Ovary (tissue), 10 donors: ENCODE results near the gene NATD1. TPM values are rescaled to one million over a fixed set of nuclear protein-coding genes. Genes with fewer than 3 reads are reported as not detected.

Source experiments
- DNase-seq, 5 donors: peaks; one replicate each; pipeline ENCODE4 v3.0.0-alpha.2; 2019 to 2020
- H3K27ac ChIP-seq, 2 donors: fragments of 200-600 bp; one replicate each; pipeline versions ENCODE4 v1.5.1 to v1.8.0; 2019 to 2022
- H3K27me3 ChIP-seq: fragments of 200-600 bp; one replicate; pipeline ENCODE4 v1.8.0; 2022
- H3K36me3 ChIP-seq: fragments of 200-600 bp; sonication (generic); one replicate; pipeline ENCODE4 v1.5.1; 2019
- H3K4me1 ChIP-seq: one replicate; pipeline ENCODE4 v1.8.1; 2013; ENCODE audit warnings: mild to moderate bottlenecking, moderate library complexity; ENCODE audit not compliant: insufficient read depth
- H3K4me3 ChIP-seq: fragments of 200-600 bp; sonication (generic); one replicate; pipeline ENCODE4 v1.5.1; 2017
- H3K9me3 ChIP-seq, 2 donors: fragments of 200-600 bp in 1 of 2; sonication (generic) in 1 of 2; one replicate each; pipeline versions ENCODE4 v1.5.1 to v1.8.1; 2013 to 2019; ENCODE audit warnings: mild to moderate bottlenecking in 1 of 2, moderate library complexity in 1 of 2
- CTCF ChIP-seq, 3 donors: fragments of 450-650 bp in 2 of 3; fragments of 200-600 bp in 1 of 3; IDR thresholded peaks; one replicate each; pipeline versions ENCODE4 v1.5.1 to v1.8.0; 2016 to 2022; ENCODE audit warnings: antibody characterized with exemption in 3 of 3, mild to moderate bottlenecking in 1 of 3
- EP300 ChIP-seq: sonication (generic); formaldehyde crosslinking; IDR thresholded peaks from one replicate; pipeline ENCODE4 v1.6.1; 2017; ENCODE audit warnings: antibody characterized with exemption
- POLR2A ChIP-seq: fragments of 450-650 bp; IDR thresholded peaks from one replicate; pipeline ENCODE4 v1.6.1; 2017; ENCODE audit warnings: antibody characterized with exemption, mild to moderate bottlenecking, moderate library complexity
- WGBS, 3 donors: extraction: QIAGEN DNeasy Blood & Tissue Kit in 1 of 3; methylation state at CpG; one replicate each; pipeline versions ENCODE4 v1.1.5 to v1.1.7; 2013 to 2017; 5-methylcytosine and 5-hydroxymethylcytosine counted together
- intact Hi-C, 4 donors: fragments of 100-400 bp; cut with DNase I; formaldehyde crosslinking; loops; one replicate each; pipeline versions ENCODE4 v1.11.0 to v1.15.1; 2022 to 2023
- long read RNA-seq, 3 donors: library from polyadenylated mRNA in 2 of 3; unstranded in 2 of 3; transcript quantifications; one replicate each; pipeline ENCODE4 v2.0.0 and lab custom pipeline, GENCODE V29; 2021 to 2026
- polyA plus RNA-seq, 2 donors: library from polyadenylated mRNA; stranded (reverse); fragments of 200-250 nt in 1 of 2; fragments of 350-450 nt in 1 of 2; fragmentation: Illumina TruSeq in 1 of 2; extraction: RNeasy Lipid Tissue Mini Kit (QIAGEN cat#74804) in 1 of 2; gene quantifications; one replicate each; pipeline ENCODE4 v1.2.3, GENCODE V29; 2013 to 2014
- total RNA-seq, 7 donors: library from RNA; depleted of rRNA in 2 of 7; stranded (reverse); fragments of >200 nt in 2 of 7; fragmentation: NEBNext Ultra II Directional in 3 of 7; extraction: Animal tissue kit (Norgen Biotek cat#: 25700) in 3 of 7; gene quantifications; one replicate each; pipeline versions ENCODE4 v1.1.0 to v1.2.4, GENCODE V29; 2016 to 2023
- donor health status: DM: no; HTN: no; CAD: no; lungs with moderate emphysema.
- donor health status: DM: no; HTN: no; CAD: no.
- donor health status: Bipolar disorder and iron deficiency.
- donor health status: DM: yes; HTN: yes; CAD: no.
- donor health status: DM: no; HTN: no; CAD: no.
- donor health status: DM: yes; HTN: yes; CAD: no.

The NATD1 gene
- total RNA-seq, result 1 to 10 TPM; 2.8 to 9.0 (median 5.2) TPM
- polyA plus RNA-seq, result 1 to 10 TPM; 6.2 to 6.7 TPM
- long read RNA-seq, donor 1, partial matches to known transcripts, result 0 of 22 reads
- long read RNA-seq, donor 1, other reads (novel, unspliced or antisense), result 22 of 22 reads
- long read RNA-seq, donor 2, full-length matches to known transcripts, result 1 of 1 reads
- long read RNA-seq, donor 2, partial matches to known transcripts, result 0 of 1 reads
- long read RNA-seq, donor 2, other reads (novel, unspliced or antisense), result 0 of 1 reads
- long read RNA-seq, donor 3, full-length matches to known transcripts, result 3 of 29 reads
- long read RNA-seq, donor 3, partial matches to known transcripts, result 0 of 29 reads
- long read RNA-seq, donor 3, other reads (novel, unspliced or antisense), result 26 of 29 reads

- TF ChIP-seq POLR2A (no peak), EP300 (no peak), CTCF (IDR thresholded peaks at IDR 0.05) (no peak)
- no peaks in the 10 kb centered on the region for H3K36me3 ChIP-seq
- intact Hi-C loops, result loop anchor here in 3 of 4 donors (2.0 to 10.0 kb wide), 3 partner anchors 38 to 208 kb away; partner anchors contain the start of genes DHRS7B (in 2 of the 3), TMEM11 (in 1 of the 3) and USP22 (in 1 of the 3)
- H3K27ac ChIP-seq, result peak within 1 kb of the TSS in 1 of 2 donors; percentile 42
- peak; percentile 78 to 89 (median 85) for DNase-seq
- H3K27me3 ChIP-seq, result no peaks in the 10 kb centered on the region
- peaks cover 6% of the 10 kb centered on the region for H3K4me1 ChIP-seq
- H3K9me3 ChIP-seq, result no peaks in the 10 kb centered on the region
- H3K4me3 ChIP-seq, result peak within 1 kb of the TSS; percentile 56
- WGBS, 3 donors, result 0 to 1% (median 1%) methylated on average over 81 to 117 of the region's 117 CpGs
These were observed at the start of gene NATD1 for GRCh38 chr17:21252796-21253645. TSS of gene NATD1 (minus strand) at chr17:21253410. CDS start at chr17:21253264, 146 bp downstream.

- 71 to 77% (median 73%) methylated on average over 18 to 19 of the region's 19 CpGs for WGBS, 3 donors
- no peaks in the 10 kb centered on the region for H3K9me3 ChIP-seq
- H3K4me3 ChIP-seq, result no peak overlapping the region
- H3K27me3 ChIP-seq, result no peaks in the 10 kb centered on the region
- DNase-seq, result peak in 1 of 5 donors; percentile 23
- TF ChIP-seq CTCF (IDR thresholded peaks at IDR 0.05), result no peak
- no peak for TF ChIP-seq EP300
- no peak for TF ChIP-seq POLR2A
- H3K36me3 ChIP-seq, result no peaks in the 10 kb centered on the region
- H3K4me1 ChIP-seq, result no peaks in the 10 kb centered on the region
- no peak overlapping the region for H3K27ac ChIP-seq
- intact Hi-C loops, result no loop called here
These were observed 48.7 kb upstream of the NATD1 start for GRCh38 chr17:21301593-21302550.

GRCh38 chr17:21300601-21301571, 47.7 kb upstream of the NATD1 start:
- intact Hi-C loops, result no loop called here
- Histone ChIP-seq H3K4me1 (no peaks in the 10 kb centered on the region), H3K36me3 (no peaks in the 10 kb centered on the region), H3K27me3 (no peaks in the 10 kb centered on the region), H3K4me3 (no peak overlapping the region), H3K9me3 (no peaks in the 10 kb centered on the region), H3K27ac (no peak overlapping the region)
- TF ChIP-seq CTCF (IDR thresholded peaks at IDR 0.05) (no peak), POLR2A (no peak), EP300 (no peak)
- peak in 1 of 5 donors; percentile 21 for DNase-seq
- 72 to 75% (median 74%) methylated on average over 31 of the region's 31 CpGs for WGBS, 3 donors
